Measurements from ENCODE around the gene MYH14. TPM values are rescaled to one million over a fixed set of nuclear protein-coding genes. Genes with fewer than 3 reads are reported as not detected.

MYH14 gene
- total and polyA plus RNA-seq, 2 of the 8 experiments (the other 6 are each of a cell fraction or from before 2014, with no cell fraction given): 17.3 to 28.6 TPM

DNA sequence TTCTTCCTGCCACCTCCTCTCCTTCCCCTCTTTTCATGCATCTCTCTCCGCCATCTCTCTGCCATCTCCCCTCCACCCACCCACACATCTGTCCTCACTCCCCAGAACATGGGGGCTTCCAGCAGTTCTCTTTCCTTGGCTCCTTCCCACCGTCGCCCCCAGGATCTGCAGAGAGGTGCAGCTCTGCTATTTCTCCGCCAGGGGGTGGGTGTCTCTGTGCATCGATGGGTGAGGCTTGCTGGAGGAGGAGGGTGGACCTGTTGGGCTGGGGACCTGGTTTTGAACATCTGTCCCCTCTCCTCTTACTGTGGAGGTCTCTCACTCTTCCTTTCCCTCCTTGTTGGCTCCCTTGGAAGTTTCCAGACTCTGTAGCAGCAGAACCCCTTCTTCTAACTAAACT, 51.7 kb downstream of the MYH14 start:
- Histone ChIP-seq H3K27ac (ENCODE audit: low read depth, low read length) (no peak overlapping the region), H3K4ac (replicated peaks; ENCODE audit: insufficient read length, low read depth, low read length) (no peak overlapping the region), H2BK120ac (replicated peaks; ENCODE audit: low read depth, low read length) (no peak overlapping the region), H3K4me1 (replicated peaks in 1 of 4; ENCODE audit: control insufficient read depth in 3 of 4, insufficient read depth in 4 of 4, low read length in 3 of 4) (no peaks in the 10 kb centered on the region), H3K9me3 (ENCODE audit: insufficient read depth in 2 of 2, low read depth in 1 of 2, low read length in 1 of 2) (peaks cover 17 to 18% of the 10 kb centered on the region in 2 experiments), H2AK5ac (ENCODE audit: low read depth, low read length) (no peak overlapping the region), H3K36me3 (ENCODE audit: control insufficient read depth in 2 of 4, insufficient read depth in 4 of 4, low read length in 3 of 4) (peaks cover 2 to 36% (median 23%) of the 10 kb centered on the region in 4 experiments; a peak in 7 of 8 replicates), H2AFZ (ENCODE audit: low read length) (no peak overlapping the region), H2BK15ac (ENCODE audit: low read length) (no peak overlapping the region), H3K14ac (ENCODE audit: insufficient read length) (no peak overlapping the region), H3K23ac (ENCODE audit: insufficient read length) (no peak overlapping the region), H4K8ac (ENCODE audit: extremely low read depth, insufficient read depth, low read length) (no peak overlapping the region), H3K27me3 (replicated peaks in 1 of 4; ENCODE audit: control insufficient read depth in 3 of 4, extremely low read depth in 1 of 4, insufficient read depth in 3 of 4, low read length in 3 of 4) (no peaks in the 10 kb centered on the region), H3K79me1 (ENCODE audit: low read depth, low read length) (no peaks in the 10 kb centered on the region), H3K4me3 (ENCODE audit: extremely low read depth in 1 of 4, insufficient read depth in 2 of 4, low read depth in 3 of 4, low read length in 4 of 4) (no peak overlapping the region), H3K56ac (replicated peaks; ENCODE audit: insufficient read length, low read depth, low read length) (no peak overlapping the region), H3K18ac (ENCODE audit: extremely low read depth, low read length) (no peak overlapping the region), H3K79me2 (ENCODE audit: control insufficient read depth in 1 of 2, insufficient read depth in 2 of 2, low read length in 2 of 2) (no peaks in the 10 kb centered on the region), H4K91ac (replicated peaks; ENCODE audit: insufficient read length, low read length) (no peak overlapping the region), H2BK20ac (ENCODE audit: low read length) (no peak overlapping the region), H2BK12ac (ENCODE audit: low read depth, low read length) (no peak overlapping the region), H4K5ac (ENCODE audit: insufficient read length, low read depth, low read length) (no peak overlapping the region), H3K4me2 (ENCODE audit: insufficient read depth in 1 of 2, low read depth in 2 of 2, low read length in 2 of 2) (no peak overlapping the region), H3K23me2 (ENCODE audit: low read depth, low read length) (no peaks in the 10 kb centered on the region), H4K20me1 (replicated peaks in 1 of 2; ENCODE audit: control insufficient read depth in 1 of 2, insufficient read depth in 2 of 2, low read length in 2 of 2) (no peaks in the 10 kb centered on the region), H2BK5ac (ENCODE audit: low read depth, low read length) (no peak overlapping the region), H3K9ac (replicated peaks in 1 of 4; ENCODE audit: extremely low read depth in 1 of 4, low read depth in 3 of 4, low read length in 3 of 4) (no peak overlapping the region)
- ChIA-PET CTCF (ENCODE audit: partially characterized antibody) (interaction anchor here (0.7 to 14.7 kb wide), 13 partner anchors 11 to 270 kb away, joined by 3 to 397 read pairs (median 4); no protein-coding TSS in a partner anchor), POLR2A (ENCODE audit: partially characterized antibody) (no interaction called here)
- WGBS, 2 experiments (ENCODE audit: extremely low coverage in 1 of 2, insufficient coverage in 1 of 2, insufficient read length in 1 of 2, insufficient replicate concordance in 2 of 2, low coverage in 1 of 2, low lambda C conversion rate in 2 of 2, missing lambda C conversion rate in 1 of 2): 88% methylated on average over 5 of the region's 5 CpGs; no CpG with 5 or more reads in 1 of the 2 experiments
- FAIRE-seq (no peak), DNase-seq (ENCODE audit: low read depth in 1 of 2, low spot score in 2 of 2) (no peak)
- no peak for TF ChIP-seq SP2 (IDR thresholded peaks at IDR 0.05; ENCODE audit: low read length)
- TF ChIP-seq, protein P1, sequence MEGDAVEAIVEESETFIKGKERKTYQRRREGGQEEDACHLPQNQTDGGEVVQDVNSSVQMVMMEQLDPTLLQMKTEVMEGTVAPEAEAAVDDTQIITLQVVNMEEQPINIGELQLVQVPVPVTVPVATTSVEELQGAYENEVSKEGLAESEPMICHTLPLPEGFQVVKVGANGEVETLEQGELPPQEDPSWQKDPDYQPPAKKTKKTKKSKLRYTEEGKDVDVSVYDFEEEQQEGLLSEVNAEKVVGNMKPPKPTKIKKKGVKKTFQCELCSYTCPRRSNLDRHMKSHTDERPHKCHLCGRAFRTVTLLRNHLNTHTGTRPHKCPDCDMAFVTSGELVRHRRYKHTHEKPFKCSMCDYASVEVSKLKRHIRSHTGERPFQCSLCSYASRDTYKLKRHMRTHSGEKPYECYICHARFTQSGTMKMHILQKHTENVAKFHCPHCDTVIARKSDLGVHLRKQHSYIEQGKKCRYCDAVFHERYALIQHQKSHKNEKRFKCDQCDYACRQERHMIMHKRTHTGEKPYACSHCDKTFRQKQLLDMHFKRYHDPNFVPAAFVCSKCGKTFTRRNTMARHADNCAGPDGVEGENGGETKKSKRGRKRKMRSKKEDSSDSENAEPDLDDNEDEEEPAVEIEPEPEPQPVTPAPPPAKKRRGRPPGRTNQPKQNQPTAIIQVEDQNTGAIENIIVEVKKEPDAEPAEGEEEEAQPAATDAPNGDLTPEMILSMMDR (IDR thresholded peaks at IDR 0.05; ENCODE audit: control extremely low read depth in 1 of 3, insufficient read depth in 1 of 3, low read depth in 1 of 3, low read length in 3 of 3): peak; percentile 48 to 63 (median 57); a peak in 3 of 4 replicates
- peak; percentile 17 to 38; a peak in 3 of 4 replicates for TF ChIP-seq RAD21 (IDR thresholded peaks at IDR 0.05 in 1 of 2, conservative IDR thresholded peaks at IDR 0.05 in 1 of 2; ENCODE audit: low read depth in 2 of 2, low read length in 2 of 2)
